Tibial nerve (tissue), 4 donors: ENCODE results near the gene ZNF420.

Experiments
- CTCF ChIP-seq, 5 experiments: fragments of 200-600 bp in 3 of 5; fragments of 450-650 bp in 2 of 5; sonication (generic) in 3 of 5; IDR thresholded peaks; one replicate each; pipeline ENCODE4 v1.5.1; 2016 to 2019; ENCODE audit warnings: antibody characterized with exemption in 5 of 5, mild to moderate bottlenecking in 3 of 5, moderate library complexity in 2 of 5
- EP300 ChIP-seq, 2 donors: sonication (generic); formaldehyde crosslinking; IDR thresholded peaks; one replicate each; pipeline ENCODE4 v1.6.1; 2017; ENCODE audit warnings: antibody characterized with exemption in 2 of 2, mild to moderate bottlenecking in 1 of 2
- POLR2A ChIP-seq, 2 donors: fragments of 450-650 bp; IDR thresholded peaks; one replicate each; pipeline ENCODE4 v1.6.1; 2017; ENCODE audit warnings: antibody characterized with exemption in 2 of 2, mild to moderate bottlenecking in 2 of 2, moderate library complexity in 2 of 2

DNA sequence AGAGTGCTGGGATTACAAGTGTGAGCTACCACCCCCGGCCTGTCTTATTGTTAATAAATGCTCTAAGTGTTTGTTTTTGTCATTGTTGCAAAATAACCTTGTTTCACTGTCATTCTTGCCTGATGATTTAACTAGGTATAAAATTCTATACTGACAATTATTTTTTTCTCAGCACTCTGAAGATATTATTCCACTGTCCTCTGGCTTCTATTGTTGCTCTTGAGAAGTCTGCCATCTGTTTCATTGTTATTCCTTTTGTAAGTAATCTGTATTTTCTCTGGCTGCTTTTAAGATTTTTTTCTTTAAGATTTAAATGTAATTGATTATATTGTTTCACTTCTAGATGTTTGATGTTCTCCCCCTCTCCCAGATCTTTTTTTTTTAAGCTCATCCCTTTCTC lies 17.6 kb downstream of the ZNF420 start:
- no peak for TF ChIP-seq CTCF (IDR thresholded peaks at IDR 0.05)
- no peak for TF ChIP-seq POLR2A (IDR thresholded peaks at IDR 0.05)
- no peak for TF ChIP-seq EP300 (IDR thresholded peaks at IDR 0.05)
